Suprapubic skin (tissue), 4 donors: ENCODE data around the gene MARCHF7. TPM values are rescaled to one million over a fixed set of nuclear protein-coding genes. Genes with fewer than 3 reads are reported as not detected.

Experiments
- DNase-seq, 2 donors: peaks; one replicate each; pipeline ENCODE4 v3.0.0-alpha.2; 2019; ENCODE audit warnings: low spot score in 2 of 2
- H3K27ac ChIP-seq: fragments of 200-600 bp; sonication (generic); one replicate; pipeline ENCODE4 v1.5.1; 2019
- H3K27me3 ChIP-seq: fragments of 200-600 bp; sonication (generic); one replicate; pipeline ENCODE4 v1.5.1; 2019
- H3K36me3 ChIP-seq: fragments of 200-600 bp; sonication (generic); one replicate; pipeline ENCODE4 v1.5.1; 2019
- H3K4me1 ChIP-seq: fragments of 200-600 bp; sonication (generic); one replicate; pipeline ENCODE4 v1.5.1; 2019
- H3K4me3 ChIP-seq: fragments of 200-600 bp; sonication (generic); one replicate; pipeline ENCODE4 v1.5.1; 2019; ENCODE audit warnings: mild to moderate bottlenecking
- H3K9me3 ChIP-seq: fragments of 200-600 bp; sonication (generic); one replicate; pipeline ENCODE4 v1.5.1; 2019
- EP300 ChIP-seq: sonication (generic); formaldehyde crosslinking; IDR thresholded peaks from one replicate; pipeline ENCODE4 v1.6.1; 2017; ENCODE audit warnings: antibody characterized with exemption
- POLR2A ChIP-seq, 2 donors: fragments of 450-650 bp; IDR thresholded peaks; one replicate each; pipeline ENCODE4 v1.6.1; 2017; ENCODE audit warnings: antibody characterized with exemption in 2 of 2, mild to moderate bottlenecking in 2 of 2, moderate library complexity in 2 of 2
- POLR2AphosphoS5 ChIP-seq, 3 donors: sonication (generic); formaldehyde crosslinking; IDR thresholded peaks; one replicate each; pipeline ENCODE4 v1.6.1; 2017; ENCODE audit warnings: antibody characterized with exemption in 3 of 3
- WGBS: methylation state at CpG from one replicate; pipeline ENCODE4 v1.1.5; 2018; 5-methylcytosine and 5-hydroxymethylcytosine counted together
- total RNA-seq, 4 donors: library from RNA; depleted of rRNA; stranded (reverse); fragments of >200 nt; gene quantifications; one replicate each; pipeline ENCODE4 v1.1.0, GENCODE V29; 2016
- TF ChIP-seq, protein P1 (sequence below), 2 donors: fragments of 200-600 bp in 1 of 2; fragments of 450-650 bp in 1 of 2; sonication (generic) in 1 of 2; IDR thresholded peaks; one replicate each; pipeline ENCODE4 v1.5.1; 2016 to 2019; ENCODE audit warnings: antibody characterized with exemption in 2 of 2, mild to moderate bottlenecking in 1 of 2, moderate library complexity in 1 of 2

Gene MARCHF7
- total RNA-seq, 4 donors from 2014 or later: 73.7 to 128 (median 99.6) TPM

DNA sequence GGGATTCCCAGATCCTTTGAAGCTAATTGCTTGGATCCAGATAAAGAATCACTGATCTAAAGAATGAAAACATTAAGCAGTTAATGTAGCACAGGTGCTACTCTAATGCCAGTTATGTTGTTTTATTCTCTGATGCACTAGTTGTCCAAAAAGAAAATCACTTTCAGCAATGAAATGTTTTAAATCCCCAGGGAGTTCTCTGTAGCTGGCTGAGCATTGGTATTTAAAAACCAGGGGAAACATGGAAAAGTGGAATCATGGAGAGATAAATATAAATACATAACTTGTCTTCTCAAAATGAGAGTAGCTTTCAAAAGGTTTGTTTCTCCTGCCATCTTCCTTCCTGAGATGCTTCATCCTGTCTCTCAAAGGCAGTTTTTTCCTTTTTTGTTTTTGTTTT, 48.0 kb downstream of the MARCHF7 start:
- H3K4me3 ChIP-seq: no peak overlapping the region
- no peaks in the 10 kb centered on the region for H3K4me1 ChIP-seq
- no peak for TF ChIP-seq POLR2AphosphoS5 (IDR thresholded peaks at IDR 0.05)
- TF ChIP-seq, protein P1, sequence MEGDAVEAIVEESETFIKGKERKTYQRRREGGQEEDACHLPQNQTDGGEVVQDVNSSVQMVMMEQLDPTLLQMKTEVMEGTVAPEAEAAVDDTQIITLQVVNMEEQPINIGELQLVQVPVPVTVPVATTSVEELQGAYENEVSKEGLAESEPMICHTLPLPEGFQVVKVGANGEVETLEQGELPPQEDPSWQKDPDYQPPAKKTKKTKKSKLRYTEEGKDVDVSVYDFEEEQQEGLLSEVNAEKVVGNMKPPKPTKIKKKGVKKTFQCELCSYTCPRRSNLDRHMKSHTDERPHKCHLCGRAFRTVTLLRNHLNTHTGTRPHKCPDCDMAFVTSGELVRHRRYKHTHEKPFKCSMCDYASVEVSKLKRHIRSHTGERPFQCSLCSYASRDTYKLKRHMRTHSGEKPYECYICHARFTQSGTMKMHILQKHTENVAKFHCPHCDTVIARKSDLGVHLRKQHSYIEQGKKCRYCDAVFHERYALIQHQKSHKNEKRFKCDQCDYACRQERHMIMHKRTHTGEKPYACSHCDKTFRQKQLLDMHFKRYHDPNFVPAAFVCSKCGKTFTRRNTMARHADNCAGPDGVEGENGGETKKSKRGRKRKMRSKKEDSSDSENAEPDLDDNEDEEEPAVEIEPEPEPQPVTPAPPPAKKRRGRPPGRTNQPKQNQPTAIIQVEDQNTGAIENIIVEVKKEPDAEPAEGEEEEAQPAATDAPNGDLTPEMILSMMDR (IDR thresholded peaks at IDR 0.05): no peak
- TF ChIP-seq EP300: no peak
- no peak for TF ChIP-seq POLR2A (IDR thresholded peaks at IDR 0.05)
- no peak overlapping the region for H3K27ac ChIP-seq
- DNase-seq: no peak
- no peaks in the 10 kb centered on the region for H3K9me3 ChIP-seq
- no peaks in the 10 kb centered on the region for H3K27me3 ChIP-seq
- peaks cover 50% of the 10 kb centered on the region for H3K36me3 ChIP-seq

DNA sequence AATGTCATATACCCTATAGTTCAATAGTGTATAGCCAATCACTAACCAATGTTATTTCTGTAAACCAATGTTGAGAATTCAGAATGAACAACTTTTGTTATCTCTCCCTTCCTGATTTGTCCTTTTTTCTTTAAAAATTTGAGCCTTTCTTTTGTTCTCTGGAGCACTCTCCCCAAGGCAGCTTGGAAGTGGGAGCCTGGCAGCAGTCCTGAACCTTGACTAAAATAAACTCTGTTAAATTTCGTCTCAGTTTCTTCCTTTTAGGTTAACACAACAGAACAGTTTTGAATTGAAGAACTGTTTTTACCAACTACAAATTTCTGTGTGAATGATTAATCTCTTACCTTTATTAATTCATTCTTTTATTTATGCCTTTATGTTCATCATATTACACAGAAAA, 49.8 kb downstream of the MARCHF7 start:
- no peak overlapping the region for H3K27ac ChIP-seq
- H3K4me1 ChIP-seq: no peaks in the 10 kb centered on the region
- 43% methylated on average over 1 of the region's 1 CpG for WGBS
- no peaks in the 10 kb centered on the region for H3K9me3 ChIP-seq
- H3K36me3 ChIP-seq: peaks cover 52% of the 10 kb centered on the region
- no peak for TF ChIP-seq POLR2A (IDR thresholded peaks at IDR 0.05)
- TF ChIP-seq, protein P1 (IDR thresholded peaks at IDR 0.05): no peak
- TF ChIP-seq EP300: no peak
- no peak for TF ChIP-seq POLR2AphosphoS5 (IDR thresholded peaks at IDR 0.05)
- no peak for DNase-seq
- no peak overlapping the region for H3K4me3 ChIP-seq
- no peaks in the 10 kb centered on the region for H3K27me3 ChIP-seq

Other genes with a start within 250 kb of the MARCHF7 start
- gene BAZ2B, start 96.0 kb upstream of the MARCHF7 start, total RNA-seq: 100 to 1,000 TPM in 1 of 4 donors, 10 to 100 TPM in 3; 61.7 to 185 (median 80.8) TPM
- gene CD302, start 85.7 kb downstream of the MARCHF7 start, total RNA-seq: 10 to 100 TPM; 13.9 to 32.3 (median 19.5) TPM
- gene LY75, start 192.2 kb downstream of the MARCHF7 start, total RNA-seq: 10 to 100 TPM in 3 of 4 donors, 1 to 10 TPM in 1; 8.9 to 21.2 (median 12.6) TPM